ENCODE data around the gene HOXA6. TPM values are rescaled to one million over a fixed set of nuclear protein-coding genes. Genes with fewer than 3 reads are reported as not detected.

HOXA6 gene
- total and polyA plus RNA-seq, 10 of the 15 experiments (the other 5 are each of a cell fraction or from before 2014, with no cell fraction given) = 0.08 TPM; not detected in 9

GRCh38 chr7:27133409-27134231, 14.0 kb downstream of the HOXA6 start:
- 69% methylated on average over 18 of the region's 18 CpGs for WGBS (ENCODE audit: insufficient coverage, insufficient replicate concordance, low lambda C conversion rate, missing lambda C conversion rate)
- H3K36me3 ChIP-seq (ENCODE audit: control insufficient read depth in 2 of 2, insufficient read depth in 2 of 2, low read length in 1 of 2) = no peaks in the 10 kb centered on the region
- no peak for ATAC-seq
- FAIRE-seq = no peak
- H4K20me1 ChIP-seq (ENCODE audit: control insufficient read depth, insufficient read depth) = no peaks in the 10 kb centered on the region
- H3K4me2 ChIP-seq (ENCODE audit: control insufficient read depth, insufficient read depth) = no peak overlapping the region
- ChIA-PET CTCF (interaction anchor here (0.6 to 1.2 kb wide), 5 partner anchors 16 to 280 kb away, joined by 3 to 4 read pairs (median 3); no protein-coding TSS in a partner anchor), RAD21 (ENCODE audit: unreplicated experiment) (interaction anchor here (1.1 to 2.0 kb wide), 3 partner anchors 15 to 50 kb away, joined by 4 to 7 read pairs (median 6); no protein-coding TSS in a partner anchor), SMC1A (ENCODE audit: uncharacterized antibody, unreplicated experiment) (interaction anchor here (0.8 to 2.2 kb wide), 5 partner anchors 16 to 439 kb away, joined by 3 to 7 read pairs (median 5); no protein-coding TSS in a partner anchor), POLR2A (no interaction called here)
- H3K79me2 ChIP-seq (ENCODE audit: control insufficient read depth, insufficient read depth, low read length) = no peaks in the 10 kb centered on the region
- no TSS peak for BruUV-seq (replicated peaks)
- H3K9me3 ChIP-seq (replicated peaks; ENCODE audit: control insufficient read depth, insufficient read depth, low read length) = no peaks in the 10 kb centered on the region; the same call in 2 of the 3 replicates
- no peak for DNase-seq (ENCODE audit: low read depth, low spot score)
- peaks cover 0 to 7% of the 10 kb centered on the region in 2 experiments; a peak in 1 of 4 replicates for H3K27me3 ChIP-seq (replicated peaks in 1 of 2; ENCODE audit: control insufficient read depth in 2 of 2, insufficient read depth in 2 of 2, low read length in 1 of 2)
- intact Hi-C loops (cut with micrococcal nuclease; ENCODE audit: unreplicated experiment) = no loop called here
- H3K4me3 ChIP-seq = no peak overlapping the region
- TF ChIP-seq STAT1 (conservative IDR thresholded peaks at IDR 0.05) = no peak
- TF ChIP-seq CREB1 (IDR thresholded peaks at IDR 0.05; ENCODE audit: low read depth) = no peak
- TF ChIP-seq BMI1 (IDR thresholded peaks at IDR 0.05; ENCODE audit: borderline replicate concordance) = no peak
- no peak for TF ChIP-seq ZNF622 (IDR thresholded peaks at IDR 0.05)
- no peak for TF ChIP-seq CEBPZ (IDR thresholded peaks at IDR 0.05; ENCODE audit: low read depth, low read length)
- no peak for TF ChIP-seq ZBED1 (IDR thresholded peaks at IDR 0.05; ENCODE audit: borderline replicate concordance)
- no peak for TF ChIP-seq TCF7 (IDR thresholded peaks at IDR 0.05; ENCODE audit: borderline replicate concordance)
- TF ChIP-seq, protein P1, sequence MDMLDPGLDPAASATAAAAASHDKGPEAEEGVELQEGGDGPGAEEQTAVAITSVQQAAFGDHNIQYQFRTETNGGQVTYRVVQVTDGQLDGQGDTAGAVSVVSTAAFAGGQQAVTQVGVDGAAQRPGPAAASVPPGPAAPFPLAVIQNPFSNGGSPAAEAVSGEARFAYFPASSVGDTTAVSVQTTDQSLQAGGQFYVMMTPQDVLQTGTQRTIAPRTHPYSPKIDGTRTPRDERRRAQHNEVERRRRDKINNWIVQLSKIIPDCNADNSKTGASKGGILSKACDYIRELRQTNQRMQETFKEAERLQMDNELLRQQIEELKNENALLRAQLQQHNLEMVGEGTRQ (IDR thresholded peaks at IDR 0.05; ENCODE audit: borderline replicate concordance, low read depth, low read length) = no peak
- TF ChIP-seq SREBF2 (IDR thresholded peaks at IDR 0.05; ENCODE audit: low read length) = no peak
- no peak for TF ChIP-seq MTA2 (IDR thresholded peaks at IDR 0.05; ENCODE audit: low read depth)
- no peak overlapping the region for H3K27ac ChIP-seq (ENCODE audit: control insufficient read depth, insufficient read depth)
- in situ Hi-C loops (cut with MboI) = no loop called here
- no peaks in the 10 kb centered on the region; the same call in 1 of the 2 replicates for H3K4me1 ChIP-seq (ENCODE audit: control insufficient read depth, insufficient read depth, low read length)
- no peak overlapping the region for H2AFZ ChIP-seq (ENCODE audit: control insufficient read depth, low read depth, low read length)
- no peak overlapping the region for H3K9ac ChIP-seq (ENCODE audit: control insufficient read depth, insufficient read depth, low read length)

Measured in GM12878 (cell line).